Body of pancreas (tissue), 4 donors: ENCODE results near the gene FBXL17.

Experiments used
- CTCF ChIP-seq, 7 experiments: fragments of 450-650 bp in 4 of 7; fragments of 200-600 bp in 3 of 7; sonication (generic) in 3 of 7; IDR thresholded peaks; one replicate each; pipeline ENCODE4 v1.5.1; 2016 to 2019; ENCODE audit warnings: antibody characterized with exemption in 7 of 7
- POLR2A ChIP-seq, 3 donors: fragments of 450-650 bp; IDR thresholded peaks; one replicate each; pipeline ENCODE4 v1.6.1; 2016; ENCODE audit warnings: antibody characterized with exemption in 3 of 3, mild to moderate bottlenecking in 2 of 3

- no peak for TF ChIP-seq CTCF (IDR thresholded peaks at IDR 0.05)
- no peak for TF ChIP-seq POLR2A (IDR thresholded peaks at IDR 0.05)
Observed at GRCh38 chr5:108280248-108280647, 101.7 kb downstream of the FBXL17 start.
